NOMO-1 (cell line): ENCODE data around the gene HEATR5A.

Experiments used
- DNase-seq, 2 experiments: peaks; one replicate each; lab custom pipeline; 2025; ENCODE audit not compliant: unreplicated experiment in 2 of 2; lab: John Stamatoyannopoulos, UW

Gene HEATR5A

DNA sequence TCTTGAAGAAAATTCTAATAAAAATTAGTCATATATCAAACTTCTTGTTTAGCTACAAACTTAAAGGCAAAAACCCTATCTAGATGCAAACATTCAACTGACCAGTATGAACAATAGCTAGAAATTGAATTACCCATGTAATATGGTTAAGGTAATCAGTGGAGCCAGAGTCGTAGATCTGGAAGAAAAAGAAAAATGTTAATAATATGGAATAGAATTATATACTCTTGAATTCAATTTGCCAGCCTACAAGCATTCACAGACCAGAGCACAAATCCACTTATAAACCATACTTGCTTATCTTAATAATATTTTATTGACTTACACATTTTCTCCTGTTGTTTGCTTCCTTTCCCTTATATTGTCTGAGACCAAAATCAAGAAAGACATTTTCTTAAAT, 7.7 kb upstream of the HEATR5A start:
- DNase-seq = no peak

DNA sequence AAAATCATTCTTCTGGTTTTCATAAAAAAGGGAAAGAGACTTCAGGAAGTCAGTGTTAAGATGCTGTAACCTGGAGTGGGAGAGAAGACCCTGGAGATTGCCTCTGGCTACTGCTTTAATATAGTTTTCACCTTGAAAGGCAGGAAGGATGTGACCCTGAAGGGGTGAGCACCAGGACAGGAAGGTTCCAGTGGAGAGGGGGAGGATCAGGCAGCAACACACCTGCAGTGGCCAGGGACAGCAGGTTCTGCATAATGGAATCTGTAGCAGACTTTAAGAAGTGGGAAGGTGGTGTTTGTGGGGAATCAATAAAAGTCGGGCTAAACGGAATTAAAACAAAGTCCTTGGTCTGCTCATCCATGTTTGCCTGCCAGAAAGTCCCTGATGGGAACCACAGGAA, 6.3 kb upstream of the HEATR5A start:
- DNase-seq = no peak

DNA sequence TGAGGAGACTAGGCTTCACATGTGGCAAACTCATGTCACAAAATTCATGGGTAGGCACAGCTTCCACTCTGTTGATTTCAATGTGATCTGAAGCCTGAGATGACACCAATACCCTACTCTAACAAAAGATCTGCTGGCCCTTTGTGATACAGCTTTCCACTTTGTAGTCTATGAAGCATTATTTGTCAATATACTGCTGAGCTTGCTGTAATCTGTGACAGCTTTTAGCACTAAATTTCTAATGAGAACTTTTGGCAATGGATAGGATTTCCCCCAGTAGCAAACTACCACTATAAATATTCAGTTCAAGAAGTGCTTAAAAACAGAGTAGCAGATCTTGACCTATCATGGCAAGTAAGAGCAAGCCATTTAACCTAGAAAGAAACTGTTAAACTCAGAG, 5.6 kb upstream of the HEATR5A start:
- DNase-seq = no peak

DNA sequence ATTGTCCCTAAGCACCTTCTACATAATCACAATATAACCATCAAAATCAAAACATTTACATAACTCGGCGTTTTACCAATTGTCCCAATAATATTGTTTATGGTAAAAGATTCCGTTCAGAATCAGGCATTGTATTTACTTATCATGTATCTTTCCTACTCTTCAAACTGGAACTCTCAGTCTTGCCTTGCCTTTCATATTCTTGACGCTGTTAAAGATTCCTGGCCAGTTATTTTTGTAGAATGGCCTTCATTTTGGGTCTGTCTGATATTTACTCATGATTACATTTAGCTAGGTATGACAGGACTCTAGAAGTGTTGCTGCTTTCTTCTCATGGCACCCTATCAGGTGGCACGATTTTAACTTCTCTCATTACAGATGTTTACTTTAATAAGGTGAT, 850 bp upstream of the HEATR5A start:
- DNase-seq = no peak

DNA sequence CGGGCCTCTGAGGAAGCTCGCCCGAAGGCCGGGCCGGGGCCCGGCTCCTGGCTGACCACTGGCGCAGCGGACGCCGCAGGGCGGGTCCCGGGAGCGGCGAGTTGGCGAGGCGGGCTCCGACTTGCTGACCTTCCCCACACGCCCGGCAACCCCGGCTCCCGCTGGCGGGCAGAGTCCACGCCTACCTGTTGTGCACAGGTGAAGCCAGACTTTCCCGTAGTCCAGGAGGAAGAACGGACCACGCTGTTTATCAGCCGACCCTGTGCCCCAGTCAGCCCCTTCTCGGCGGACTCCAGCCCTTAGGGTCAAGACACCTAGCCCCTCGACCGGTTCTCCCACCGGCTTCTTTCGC, 407 bp downstream of the HEATR5A start:
- no peak for DNase-seq

DNA sequence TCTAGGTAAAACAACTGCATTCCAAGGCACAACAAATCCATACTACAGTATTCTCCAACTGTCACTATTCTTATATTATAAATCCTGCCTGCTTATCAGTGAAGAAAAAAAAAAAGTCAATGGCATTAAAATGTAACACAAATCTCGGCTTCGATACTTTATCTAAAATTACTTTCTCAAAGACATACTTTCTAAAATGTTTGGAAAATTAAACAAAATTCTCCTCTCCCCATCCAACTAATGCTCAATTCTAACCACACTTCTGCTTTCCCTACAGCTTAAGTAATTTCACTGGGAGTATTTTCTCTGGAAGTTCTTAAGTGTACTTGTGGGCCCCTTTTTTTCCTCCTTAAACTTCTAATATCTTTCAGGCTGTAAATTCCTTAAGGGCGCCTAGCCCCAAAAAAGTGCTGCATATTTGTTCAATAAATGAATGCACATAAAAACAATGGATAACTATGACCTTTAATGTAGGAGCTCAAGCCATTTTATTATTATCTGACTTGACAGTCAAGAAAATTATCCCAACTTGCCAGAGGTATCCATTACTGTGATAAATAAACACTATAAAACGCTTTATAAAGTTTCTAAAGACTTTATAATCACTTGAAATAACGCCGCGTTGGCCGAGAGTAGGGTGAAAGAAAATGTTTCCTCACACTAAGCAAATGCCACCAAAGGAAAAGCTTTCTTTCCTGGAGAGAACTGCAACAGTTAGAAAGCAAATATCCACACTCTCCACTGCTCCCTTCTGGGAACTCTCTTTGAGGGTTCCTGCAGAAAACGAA, 977 bp downstream of the HEATR5A start:
- no peak for DNase-seq

DNA sequence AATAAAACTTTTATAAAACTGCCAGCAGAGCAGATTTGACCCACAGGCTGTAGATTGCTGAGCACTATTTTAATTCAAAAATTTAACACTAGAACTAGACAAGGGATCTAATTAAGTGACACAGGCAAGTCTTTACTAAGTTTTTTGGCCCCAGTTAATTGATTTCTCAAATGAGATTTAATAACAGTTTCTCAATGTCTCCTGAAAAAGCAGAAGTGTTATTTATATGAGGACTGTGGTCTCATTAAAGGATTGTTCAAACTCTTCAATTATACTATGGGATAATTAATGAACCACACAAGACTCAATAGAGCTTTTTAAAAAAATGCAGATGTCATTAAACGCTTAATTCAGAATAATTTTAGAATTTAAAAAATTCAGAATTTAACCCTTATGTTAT, 1.9 kb downstream of the HEATR5A start:
- DNase-seq = peak in 1 of 2 experiments; percentile 78

DNA sequence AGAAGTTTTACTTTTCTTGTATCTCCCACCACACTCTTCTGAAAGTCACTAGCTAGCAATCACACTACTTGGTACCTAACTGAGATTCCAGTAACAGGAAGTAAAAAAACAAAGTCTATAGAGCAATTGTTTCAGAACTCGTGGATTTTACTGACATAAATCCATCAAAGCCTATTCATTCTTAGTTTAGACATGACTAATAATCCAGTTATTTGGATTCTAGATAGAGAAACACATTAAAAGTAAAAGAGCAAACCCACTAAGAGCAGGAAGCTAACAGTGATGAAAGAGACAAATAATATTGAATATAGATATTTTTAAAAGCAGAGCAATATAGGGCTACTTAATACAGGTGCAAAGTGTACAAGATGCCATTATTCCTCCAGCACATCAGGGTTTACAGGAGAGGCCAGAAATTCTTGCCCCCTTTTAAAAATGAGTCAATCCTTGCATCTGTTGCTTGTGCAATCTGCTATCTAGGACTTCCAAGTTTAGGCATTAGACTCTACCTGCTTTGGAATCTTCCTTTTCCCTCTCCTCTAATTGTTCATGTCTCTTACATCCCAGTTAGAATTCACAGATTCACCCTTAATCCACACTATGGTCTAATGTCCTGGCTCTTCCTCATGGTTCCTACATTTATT, 6.0 kb downstream of the HEATR5A start:
- DNase-seq = peak in 1 of 2 experiments; percentile 19

DNA sequence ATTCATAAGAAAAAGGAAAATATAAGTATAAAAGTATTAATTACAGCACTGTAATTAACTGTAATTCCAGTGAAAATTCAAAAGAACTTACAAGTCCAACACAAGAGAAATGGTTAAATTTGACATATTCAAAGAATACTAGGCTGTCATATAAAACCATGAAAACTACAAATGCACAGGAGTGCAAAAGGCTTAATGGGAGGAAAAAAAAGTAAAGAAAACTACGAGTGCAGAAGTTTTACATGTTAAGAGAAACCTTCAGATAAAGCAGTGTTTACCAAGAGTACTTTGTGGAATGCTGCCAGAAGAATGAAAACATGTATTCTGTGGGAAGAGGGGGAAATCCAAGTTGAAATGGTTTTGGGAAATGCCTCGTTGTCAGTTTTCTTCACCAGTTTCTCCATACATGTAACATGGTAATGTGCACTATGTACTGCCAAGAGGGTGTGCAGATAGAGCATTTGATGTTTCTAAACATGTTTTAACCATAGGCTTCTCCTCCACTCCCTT, 9.1 kb downstream of the HEATR5A start:
- no peak for DNase-seq

DNA sequence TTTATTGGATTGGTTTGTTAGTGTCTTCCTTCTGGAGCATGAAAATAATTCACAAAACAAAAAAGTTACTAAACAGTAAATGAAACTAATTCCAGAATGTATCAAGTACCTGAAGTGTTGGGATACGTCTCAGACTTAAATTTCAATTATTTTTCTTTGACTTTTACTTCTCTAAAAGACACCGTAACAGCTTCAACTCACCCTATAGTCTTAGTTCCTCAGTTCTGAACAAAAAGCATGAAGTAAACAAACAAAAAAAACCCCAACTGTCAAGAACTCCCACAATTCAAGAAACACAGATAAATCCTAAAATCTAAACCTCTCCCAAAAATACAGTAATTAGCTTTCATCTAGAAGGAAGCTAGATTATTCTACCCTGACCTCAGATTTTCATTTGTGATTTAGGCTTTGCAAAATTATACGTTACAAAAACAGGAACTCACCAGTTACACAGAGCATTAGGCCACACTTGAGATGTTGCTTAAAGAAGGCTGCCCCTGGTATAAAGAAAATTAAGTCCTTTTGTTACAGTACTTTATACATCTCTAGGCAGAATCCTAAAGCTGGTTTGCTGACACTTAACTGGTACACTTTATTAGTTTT, 10.2 kb downstream of the HEATR5A start:
- peak; percentile 90 for DNase-seq

DNA sequence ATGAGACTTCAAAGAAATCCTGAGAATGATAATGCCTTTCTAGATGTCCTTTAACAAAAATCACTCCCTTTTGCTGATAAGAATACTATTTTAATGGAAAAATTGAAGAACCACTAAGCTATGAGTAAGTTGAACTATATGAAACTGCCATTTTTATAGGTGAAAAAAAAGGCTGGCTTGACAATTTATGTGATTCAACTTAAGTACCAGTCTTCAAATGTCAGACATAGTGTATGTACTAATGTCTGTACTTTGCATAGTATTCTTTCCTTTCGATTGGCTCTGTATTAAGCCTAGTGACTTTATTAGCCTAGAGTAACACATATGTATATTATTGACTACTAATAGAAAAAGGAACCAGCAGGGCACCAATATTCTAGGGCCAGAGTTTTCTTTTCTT, 11.9 kb downstream of the HEATR5A start:
- no peak for DNase-seq

DNA sequence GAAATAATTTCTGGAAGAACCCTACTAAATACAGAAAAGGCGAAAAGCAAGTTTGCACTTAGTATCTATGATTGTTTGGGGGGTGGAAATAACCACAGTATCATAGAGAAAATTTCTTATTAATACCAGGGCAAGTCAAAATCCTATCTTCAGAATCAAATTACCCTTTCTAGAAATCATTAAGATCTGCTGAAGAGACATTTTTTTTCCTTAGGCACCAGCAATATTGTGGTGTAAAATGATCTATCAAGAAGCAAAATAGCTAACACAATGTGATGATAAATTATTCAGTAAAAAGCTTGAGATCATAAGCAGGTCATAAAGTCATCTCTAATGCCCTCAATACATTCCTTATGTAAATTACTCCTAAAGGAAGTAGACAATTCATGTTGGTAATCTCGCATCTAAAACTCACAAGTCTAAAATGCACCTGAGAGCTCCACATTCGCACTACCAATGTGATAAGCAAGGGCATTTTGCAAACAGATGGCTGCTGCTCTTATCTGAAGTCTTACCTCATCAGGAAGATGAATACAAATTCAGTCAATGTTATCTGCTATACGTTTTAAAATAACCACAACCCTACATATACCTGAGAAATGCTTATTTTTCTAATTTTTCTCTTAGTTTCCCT, 14.6 kb downstream of the HEATR5A start:
- DNase-seq = no peak

DNA sequence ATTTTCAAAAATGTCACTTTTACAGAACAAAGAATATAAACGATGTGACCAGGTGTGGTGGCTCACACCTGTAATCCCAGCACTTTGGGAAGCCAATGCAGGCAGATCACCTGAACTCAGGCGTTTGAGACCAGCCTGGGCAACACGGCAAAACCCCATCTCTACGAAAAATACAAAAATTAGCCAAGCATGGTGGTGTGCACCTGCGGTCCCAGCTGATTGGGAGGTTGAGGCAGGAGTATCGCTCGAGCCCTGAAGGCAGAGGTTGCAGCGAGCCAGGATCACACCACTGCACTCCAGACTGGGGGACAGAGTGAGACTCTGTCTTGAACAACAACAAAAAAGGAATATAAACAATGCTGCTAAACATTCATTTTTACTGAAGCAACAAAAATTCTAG, 15.2 kb downstream of the HEATR5A start:
- no peak for DNase-seq

DNA sequence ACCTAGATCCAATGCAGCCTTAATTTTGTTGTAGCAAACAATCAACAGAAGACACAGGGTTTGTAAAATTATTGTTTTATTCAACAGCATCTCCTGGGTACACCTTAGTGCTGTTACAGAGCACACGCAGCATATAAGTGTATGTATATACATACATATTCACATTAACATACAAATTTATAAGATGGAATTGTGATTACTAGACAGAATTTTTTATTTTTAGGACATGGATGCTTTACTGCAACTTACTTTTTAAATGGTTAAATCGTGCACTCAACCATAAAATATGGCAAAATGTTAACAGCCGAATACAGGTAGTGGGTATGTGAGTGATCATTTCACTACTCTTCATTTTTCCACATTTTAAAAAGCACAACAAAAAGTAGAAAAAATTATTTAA, 16.6 kb downstream of the HEATR5A start:
- DNase-seq = no peak

DNA sequence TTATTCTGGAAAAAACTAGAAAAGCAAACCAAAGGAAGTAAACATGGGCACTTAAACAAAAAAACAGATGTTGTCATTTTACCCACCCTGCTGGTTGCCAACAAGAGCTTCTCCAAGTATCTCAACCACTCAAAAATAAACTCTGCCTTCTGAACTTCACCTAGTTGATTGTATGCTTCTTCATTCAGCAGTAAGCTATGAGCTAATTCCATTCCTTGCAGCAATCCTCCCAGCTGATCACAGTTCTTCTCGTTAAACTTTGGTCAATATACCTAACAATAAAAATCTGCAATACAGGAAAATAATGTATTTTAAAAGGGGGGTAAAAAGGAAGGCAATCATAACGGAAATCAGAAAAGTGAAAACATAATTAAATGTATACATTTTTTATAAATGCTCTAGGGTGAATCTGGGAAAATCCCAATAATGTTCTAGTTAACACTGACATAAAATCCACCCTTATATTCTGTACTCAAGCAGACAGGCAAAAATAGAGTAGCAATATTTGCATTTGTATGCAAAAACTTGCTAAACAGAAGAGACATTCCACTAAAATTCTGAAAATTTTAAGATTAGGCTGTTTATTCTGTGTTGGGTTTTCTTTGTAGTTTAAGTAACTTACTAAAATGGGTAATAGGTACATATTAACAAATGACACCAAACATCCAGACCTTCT, 17.4 kb downstream of the HEATR5A start:
- DNase-seq = no peak

DNA sequence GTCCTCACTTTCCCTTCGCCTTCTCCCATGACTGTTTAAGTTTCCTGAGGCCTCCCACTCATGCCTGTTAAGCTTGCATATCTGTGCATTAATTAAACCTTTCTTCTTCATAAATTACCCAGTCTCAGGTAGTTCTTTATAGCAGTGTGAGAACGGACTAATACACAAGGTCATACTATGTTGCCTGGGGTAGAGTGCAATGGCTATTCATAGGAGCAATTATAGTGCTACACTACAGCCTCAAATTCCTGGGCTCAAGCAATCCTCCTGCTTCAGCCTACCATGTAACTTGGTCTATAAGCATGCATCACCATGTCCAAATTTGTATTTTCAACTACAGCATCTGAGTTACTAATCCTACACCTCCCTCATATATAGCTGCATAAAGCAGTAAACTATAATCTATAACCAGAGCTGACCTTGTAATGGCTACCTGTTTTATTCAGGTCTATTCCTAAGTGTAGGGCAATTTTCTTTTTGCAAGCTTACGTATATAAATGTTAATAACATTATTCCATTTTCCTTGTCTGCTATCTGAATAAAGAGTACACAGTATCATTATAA, 18.9 kb downstream of the HEATR5A start:
- no peak for DNase-seq

DNA sequence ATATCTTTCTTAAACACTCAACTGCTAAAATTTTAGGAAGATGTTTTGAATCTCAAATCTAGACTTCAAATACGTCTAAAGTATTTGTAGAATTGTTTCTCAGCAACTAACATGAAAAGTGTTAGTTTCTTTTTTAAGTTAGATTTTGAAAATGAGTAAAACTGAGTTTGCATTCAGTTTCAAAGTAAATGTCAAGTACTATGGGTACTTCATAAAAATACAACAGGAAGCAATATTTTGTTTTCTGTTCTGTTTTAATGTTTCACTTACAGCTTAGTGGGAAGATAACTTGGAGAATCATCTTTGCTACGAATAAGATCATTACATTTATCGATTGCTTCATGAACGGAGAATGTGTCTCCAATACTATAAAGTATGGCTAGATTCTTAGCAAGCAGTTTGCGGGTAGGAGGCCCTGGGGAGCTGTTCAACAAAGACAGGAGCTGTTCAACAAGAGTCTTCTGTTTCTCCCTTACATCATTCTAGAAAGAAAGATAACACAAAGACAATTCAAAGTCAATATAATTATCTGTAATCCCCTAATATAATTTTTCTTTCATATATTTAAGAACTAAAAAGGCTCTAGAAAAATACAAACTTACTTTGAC, 20.2 kb downstream of the HEATR5A start:
- no peak for DNase-seq

DNA sequence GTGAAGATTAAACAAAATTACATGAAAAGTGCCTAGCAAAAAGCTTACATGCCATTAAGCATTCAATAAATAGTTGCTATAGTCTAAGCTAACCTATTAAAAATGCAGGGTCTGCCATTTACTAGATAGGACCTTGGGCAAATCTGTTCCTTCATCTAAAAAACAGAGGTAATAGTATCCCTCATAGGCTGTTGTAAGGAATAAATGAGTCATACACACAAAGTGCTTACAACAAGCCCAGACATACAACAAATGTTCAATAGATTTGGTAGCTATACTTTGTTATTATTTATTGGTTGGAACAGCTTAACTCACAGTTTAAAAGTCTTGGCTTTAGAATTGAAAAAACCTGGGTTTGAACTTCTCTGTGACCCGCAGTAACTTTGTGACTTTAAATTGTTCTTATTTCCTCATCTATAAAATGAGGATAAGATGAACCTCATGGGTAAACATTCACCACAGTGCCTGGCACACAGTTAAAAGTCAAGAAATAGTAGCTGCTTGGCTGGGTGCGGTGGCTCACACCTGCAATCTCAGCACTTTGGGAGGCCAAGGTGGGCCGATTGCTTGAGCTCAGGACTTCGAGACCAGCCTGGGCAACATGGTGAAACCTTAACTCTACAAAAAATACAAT, 24.7 kb downstream of the HEATR5A start:
- no peak for DNase-seq

DNA sequence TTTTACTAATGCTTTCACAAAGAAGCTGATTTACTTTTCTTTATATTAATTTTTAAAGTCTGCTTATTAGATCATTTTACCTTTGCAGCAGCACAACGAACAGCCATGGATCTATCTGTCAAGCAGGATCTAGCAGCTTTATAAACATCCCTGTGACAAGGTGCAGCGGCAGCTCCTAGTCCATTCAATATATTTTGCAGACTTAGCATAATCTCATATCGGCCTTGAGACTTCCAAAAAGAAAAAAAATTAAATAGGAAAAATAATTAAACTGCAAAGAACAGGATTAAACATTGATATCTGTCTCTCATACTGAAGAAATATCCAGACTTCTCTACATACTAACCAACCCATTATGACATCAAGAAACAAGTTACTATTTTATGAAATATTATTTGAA, 25.2 kb downstream of the HEATR5A start:
- DNase-seq = no peak

DNA sequence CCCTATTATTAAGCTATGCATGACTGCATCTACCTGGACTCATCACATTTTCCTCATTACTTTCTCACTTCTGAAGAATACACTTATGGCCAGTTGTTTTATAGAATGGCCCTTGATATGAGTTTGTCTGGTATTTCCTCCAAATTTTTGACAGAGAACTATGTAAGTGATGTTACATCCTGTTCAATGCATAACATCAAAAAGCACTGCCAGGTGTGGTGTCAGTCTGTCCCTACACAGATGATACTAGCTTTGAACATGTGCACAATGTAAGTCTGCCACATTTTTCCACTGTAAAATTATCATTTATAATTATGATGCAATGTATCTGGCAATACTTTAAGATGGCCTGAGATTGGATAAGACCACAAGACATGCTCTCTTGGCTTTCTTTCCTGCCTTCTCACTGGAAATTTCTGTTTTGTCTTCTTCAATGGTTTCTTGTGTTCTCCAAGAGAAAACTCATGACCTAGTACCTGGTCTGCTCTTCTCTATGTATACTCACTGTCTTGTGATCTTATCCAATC, 28.3 kb downstream of the HEATR5A start:
- DNase-seq = no peak
